Glomerular visceral epithelial cell (primary cell): ENCODE measurements around the gene HSD17B8.
A peak's percentile ranks its signal among the peaks of the same experiment; 100 is the strongest.
"Not testable (repeated sequence)": the region's sequence is repeated elsewhere in the genome, so short reads cannot be mapped to it uniquely, and the experiment has no call there.

Experiments
- DNase-seq: peaks from one replicate; pipeline ENCODE4 v3.0.0-alpha.2; 2016; ENCODE audit errors: extremely low spot score

The HSD17B8 gene

DNA sequence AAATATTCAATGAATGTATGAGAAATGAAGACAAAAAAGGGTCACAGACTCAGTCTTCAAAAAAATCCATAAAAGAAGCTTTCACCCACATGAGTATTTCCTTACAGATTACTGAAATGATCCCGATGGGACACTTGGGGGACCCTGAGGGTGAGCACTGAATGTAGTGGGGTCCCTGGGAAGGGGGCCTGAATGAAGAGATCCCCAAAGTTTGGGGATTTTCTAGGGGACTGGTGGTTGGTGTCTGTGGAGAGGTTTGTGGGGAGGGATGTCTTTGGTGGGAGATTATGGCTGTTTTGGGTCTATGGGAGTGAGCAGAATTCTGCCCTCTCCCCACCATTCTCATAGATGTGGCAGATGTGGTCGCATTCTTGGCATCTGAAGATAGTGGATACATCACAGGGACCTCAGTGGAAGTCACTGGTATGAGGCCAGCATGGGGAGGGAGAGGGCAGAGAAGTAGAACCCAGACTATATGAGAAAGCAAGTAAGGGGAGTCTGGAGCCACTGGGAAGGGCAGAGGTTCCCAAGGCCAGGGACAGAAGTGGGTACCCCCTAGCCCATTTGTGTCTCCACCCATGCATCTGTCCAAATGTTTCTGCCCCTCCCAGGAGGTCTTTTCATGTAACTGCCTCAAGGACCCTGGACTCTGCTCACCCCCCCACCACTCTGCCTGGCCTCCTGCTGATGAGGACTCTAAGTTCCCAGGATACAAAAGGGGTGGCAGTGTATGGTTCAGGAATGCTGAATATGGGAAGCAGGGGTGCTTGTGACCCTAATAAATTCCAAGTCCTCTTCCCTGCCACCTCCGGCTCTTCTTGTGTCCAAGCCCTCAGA lies 1.8 kb downstream of the HSD17B8 start:
- peak; percentile 54 for DNase-seq

DNA sequence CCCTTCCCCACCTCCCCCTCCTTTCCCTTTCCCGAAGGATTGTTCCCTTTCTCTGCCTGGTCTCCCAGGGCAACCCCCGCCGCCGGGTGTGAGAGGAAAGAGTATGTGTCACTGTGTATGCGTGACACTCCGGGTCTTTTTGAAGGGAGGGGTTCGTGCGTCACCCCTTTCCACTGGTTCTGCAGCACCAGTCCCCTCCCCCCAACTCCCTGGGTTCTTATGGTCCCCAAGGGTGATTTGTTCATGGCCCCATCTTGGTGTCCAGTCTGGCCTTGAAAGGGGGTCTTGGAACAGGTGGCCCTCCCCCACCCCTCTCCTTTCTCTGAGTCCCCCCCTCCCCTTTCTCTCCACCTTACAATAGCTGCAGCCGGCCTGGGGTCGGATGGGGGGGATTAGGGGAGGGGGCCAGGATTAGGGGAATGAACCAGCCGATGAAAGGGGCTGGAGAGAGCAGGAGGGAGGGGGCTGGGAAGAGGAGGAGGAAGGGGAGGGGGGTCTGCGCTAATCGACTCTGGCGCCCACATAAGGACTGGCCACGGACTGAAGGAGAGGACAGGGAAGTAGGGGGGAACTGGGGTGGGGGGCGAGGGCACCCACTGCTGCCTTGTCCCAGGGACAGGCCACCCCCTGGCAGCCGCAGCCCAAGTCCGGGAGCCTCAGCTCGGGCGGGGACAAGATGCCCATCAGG lies 2.6 kb downstream of the HSD17B8 start:
- peak; percentile 76 for DNase-seq

GRCh38 chr6:33207552-33208090 lies 3.2 kb downstream of the HSD17B8 start:
- peak; percentile 42 for DNase-seq

DNA sequence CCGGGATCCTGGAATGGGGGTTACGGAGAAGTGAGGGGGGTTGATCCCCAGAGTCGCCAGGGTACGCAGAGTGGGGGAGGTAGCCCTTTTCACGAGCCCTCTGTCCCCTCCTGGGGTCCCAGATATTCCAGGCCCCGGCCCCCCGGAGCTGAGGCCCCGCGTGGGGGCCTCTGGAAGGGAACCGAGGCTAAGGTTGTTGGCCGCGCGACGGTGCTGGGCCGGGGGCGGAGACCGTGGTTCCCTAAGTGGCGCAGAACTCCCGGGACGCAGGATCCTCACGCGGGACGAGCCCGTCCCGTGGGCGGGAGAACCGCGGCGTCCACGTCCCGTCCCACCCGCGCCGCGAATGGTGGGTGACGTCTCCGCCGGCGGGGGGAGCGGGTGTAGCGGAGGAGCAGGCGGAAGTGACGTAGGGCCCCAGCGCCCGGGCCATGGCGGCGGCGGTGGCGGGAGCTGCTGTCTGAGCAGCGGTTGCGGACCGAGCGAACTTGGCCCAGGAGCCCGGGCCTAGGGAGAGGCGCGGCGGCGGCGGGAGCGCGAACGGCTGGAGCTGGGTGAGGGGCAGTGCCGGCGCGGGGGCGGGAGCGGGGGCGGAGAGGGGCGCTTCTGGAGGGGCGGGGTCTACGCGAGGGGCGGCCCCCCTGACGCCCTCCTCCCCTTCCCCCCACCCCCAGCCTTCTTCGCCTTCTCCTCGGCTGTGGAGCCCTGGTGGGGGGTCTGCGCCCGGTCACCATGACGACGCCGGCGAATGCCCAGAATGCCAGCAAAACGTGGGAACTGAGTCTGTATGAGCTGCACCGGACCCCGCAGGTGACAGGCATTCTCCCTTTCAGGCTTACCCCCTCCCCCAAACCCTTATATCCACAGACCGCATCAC lies 3.9 kb downstream of the HSD17B8 start, which contains the start of gene RING1:
Gene RING1 (plus strand): TSS at position 410 of the 877 bp plus-strand sequence. CDS start 323 bp downstream, at position 733.
- peak; percentile 75 for DNase-seq

DNA sequence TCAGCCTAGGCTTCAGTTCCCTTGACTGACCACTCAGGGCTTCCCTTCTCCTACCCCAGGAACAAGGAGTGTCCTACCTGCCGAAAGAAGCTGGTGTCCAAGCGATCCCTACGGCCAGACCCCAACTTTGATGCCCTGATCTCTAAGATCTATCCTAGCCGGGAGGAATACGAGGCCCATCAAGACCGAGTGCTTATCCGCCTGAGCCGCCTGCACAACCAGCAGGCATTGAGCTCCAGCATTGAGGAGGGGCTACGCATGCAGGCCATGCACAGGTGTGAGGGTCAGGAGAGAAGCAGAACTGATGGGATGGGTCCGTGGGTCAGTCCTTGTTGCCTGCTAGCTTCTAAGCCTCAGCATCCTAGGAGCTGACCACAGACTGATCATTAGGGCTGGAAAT lies 5.4 kb downstream of the HSD17B8 start:
- no peak for DNase-seq

GRCh38 chr6:33211136-33211535 lies 6.7 kb downstream of the HSD17B8 start:
- no peak for DNase-seq

GRCh38 chr6:33211666-33212422 lies 7.4 kb downstream of the HSD17B8 start:
- DNase-seq: no peak

DNA sequence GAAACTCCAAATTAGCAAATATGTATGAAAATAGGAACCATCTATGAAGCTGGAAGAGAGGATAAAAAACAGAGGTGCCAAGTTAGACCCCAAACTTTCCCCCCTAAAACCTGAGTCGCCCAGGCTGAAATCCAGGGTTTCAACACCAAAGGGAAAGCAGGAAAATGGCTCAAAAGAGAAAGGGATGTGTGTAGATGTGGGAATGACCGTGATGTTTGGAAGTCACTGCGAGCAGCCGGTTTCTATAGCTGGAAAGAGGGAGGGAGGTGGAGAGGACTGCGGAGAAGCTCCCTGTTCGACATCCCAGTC lies 8.4 kb downstream of the HSD17B8 start:
- no peak for DNase-seq

DNA sequence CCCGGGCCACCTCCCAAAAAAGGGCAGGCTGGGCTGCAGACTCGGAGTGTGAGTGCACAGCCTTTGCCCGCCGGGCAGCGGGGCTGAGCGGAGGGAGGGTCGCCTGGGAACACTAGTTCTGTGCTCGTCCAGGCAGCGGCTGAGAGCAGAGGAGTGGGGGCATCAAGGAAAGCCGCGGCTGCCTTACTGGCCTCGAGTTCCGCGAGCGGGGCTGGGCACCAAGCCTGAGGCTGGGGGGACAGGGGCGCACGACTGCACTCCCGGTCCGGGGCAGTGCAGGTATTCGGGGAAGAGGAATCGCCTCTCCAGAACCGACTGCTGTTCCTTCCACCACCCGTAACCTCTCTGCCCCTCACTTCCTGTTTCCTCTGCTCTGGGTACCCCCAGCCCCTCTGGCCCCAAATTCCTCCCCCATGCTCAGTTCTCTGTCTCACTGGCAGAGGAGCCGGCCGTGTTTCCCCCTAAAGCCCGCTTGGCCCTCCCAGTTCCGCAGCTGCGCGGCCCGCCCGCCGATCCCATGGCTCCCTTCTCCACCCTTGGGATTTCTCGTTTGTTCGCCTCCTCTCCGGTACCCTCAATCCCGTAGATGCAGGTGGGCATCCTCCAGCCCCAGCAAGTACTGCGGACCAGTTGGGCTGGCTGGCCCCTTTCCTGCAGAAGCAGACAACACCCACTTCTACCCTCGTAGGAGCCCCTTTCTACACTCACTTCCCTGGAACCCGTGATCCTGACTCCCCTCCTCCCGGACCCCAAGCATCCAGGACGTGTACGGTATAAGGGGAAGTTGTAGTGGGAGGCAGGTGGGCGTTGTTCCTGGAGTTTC lies 8.9 kb downstream of the HSD17B8 start:
- peak; percentile 18 for DNase-seq

- DNase-seq: no peak
Observed at GRCh38 chr6:33213989-33214335, 9.5 kb downstream of the HSD17B8 start.

DNA sequence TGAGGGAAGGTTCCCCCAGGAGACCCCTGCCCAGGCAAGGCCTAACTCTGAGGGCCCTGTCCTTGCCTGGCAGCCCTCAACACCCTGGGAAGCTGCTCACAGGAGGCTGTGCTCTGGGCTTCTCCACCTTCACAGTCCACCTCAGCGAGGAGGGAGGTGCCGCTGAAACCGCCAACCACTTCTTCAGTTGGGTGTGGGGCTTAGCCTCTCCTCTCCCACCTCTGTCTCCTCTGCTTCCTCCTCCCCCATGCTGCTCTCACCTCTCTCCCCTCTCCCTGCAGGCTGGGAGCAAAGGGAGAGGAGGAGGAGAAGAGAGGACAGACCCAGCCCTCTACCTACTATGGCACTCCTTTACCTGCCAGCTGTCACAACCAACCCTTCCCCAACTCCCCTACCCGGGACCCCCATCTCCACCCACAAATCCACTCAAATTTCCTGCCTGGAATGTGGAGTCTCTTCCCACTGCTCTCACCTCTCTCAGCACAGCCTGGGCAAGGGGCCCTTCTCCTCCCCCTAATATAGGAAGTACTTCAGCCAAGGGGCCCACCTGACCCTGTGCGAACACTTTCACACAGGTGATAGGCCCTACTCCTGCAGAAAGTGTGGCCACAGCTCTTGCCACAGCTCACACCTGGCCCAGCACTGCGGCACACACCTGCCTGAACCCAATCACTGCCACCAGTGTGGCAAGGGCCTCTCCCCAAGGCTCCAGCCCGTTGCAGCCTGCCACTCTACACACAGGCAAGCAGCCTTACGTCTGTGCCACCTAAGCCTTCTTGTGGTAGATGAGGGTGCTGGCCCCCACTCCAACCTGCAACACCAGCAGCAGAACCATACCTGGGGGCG lies 11.0 kb downstream of the HSD17B8 start:
- DNase-seq: no peak

GRCh38 chr6:33216117-33216649 lies 11.7 kb downstream of the HSD17B8 start:
- no peak for DNase-seq

DNA sequence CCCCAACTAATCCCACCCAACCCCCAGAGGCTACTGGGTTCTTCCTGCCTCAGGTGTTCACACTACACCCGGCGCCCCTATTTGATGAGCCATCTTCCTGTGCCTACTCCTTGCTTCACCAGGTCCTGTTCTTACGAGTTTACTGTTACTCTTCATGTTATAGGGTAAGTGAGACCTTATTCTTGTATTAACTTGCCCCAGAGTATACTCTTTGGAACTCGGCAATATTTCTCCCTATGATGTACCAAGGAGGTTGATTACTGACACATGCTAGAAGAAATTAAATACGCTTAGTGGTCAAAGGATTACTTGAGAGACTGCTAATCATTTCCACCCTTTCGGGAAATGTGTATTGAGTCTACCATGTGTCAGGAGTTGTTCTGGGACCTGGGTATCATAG lies 12.8 kb downstream of the HSD17B8 start:
- DNase-seq: no peak

DNA sequence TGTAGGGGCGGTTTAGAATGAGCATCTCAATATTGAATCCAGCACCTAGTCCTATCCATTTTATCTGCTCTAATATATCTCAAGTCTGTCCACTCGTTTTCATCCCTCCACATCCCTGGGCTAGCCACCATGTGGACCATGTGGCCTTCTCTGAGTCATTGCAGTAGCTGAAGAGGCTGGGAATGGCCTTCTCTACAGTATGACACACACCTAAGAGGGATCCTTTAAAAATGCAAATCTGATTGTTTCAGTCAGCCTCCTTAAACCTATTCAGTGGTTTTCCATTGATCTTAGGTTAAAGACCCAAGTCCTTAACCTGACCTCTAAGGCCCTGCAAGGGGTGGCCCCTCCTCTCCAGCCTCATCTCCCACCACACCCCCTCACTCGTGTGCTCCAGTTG lies 13.2 kb downstream of the HSD17B8 start:
- no peak for DNase-seq

DNA sequence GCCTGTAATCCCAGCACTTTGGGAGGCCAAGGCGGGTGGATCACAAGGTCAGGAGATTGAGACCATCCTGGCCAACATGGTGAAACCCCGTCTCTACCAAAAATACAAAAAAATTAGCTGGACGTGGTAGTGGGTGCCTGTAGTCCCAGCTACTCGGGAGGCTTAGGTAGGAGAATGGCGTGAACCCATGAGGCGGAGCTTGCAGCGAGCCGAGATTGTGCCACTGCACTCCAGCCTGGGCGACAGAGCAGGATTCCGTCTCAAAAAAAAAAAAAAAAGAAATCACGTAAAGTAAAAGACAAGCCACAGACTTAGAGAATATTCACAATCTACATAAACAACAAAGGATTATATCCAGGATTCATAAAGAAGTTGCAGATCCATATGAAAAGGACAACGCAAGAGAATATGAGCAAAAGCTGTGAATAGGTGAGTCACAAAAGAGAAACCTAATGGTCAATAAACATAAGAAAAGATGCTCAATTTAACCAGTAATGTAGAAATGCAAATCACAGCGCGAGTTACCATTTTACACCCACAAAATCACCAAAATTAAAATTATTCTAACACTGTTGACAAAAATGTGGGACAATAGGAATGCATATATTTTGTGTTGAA lies 22.2 kb downstream of the HSD17B8 start:
- not testable (repeated sequence) for DNase-seq

GRCh38 chr6:33235221-33235634 lies 30.8 kb downstream of the HSD17B8 start:
- no peak for DNase-seq

GRCh38 chr6:33236328-33236727 lies 31.9 kb downstream of the HSD17B8 start:
- no peak for DNase-seq

DNA sequence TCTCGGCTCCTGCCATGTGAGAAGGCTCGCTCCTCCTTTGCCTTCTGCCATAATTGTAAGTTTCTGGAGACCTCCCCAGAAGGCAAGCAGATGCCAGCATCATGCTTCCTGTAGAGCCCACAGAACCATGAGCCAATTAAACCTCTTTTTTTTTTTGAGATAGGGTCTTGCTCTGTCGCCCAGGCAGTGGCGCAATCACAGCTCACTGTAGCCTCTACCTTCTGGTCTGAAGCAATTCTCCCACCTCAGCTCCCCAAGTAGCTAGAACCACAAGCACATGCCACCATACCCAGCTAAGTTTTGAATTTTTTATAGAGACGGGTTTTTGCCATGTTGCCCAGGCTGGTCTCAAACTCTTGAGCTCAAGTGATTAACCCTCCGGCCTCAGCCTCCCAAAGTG lies 32.4 kb downstream of the HSD17B8 start:
- DNase-seq: no peak

GRCh38 chr6:33237741-33238140 lies 33.3 kb downstream of the HSD17B8 start:
- DNase-seq: no peak
